T-helper 1 cell (primary cell): ENCODE measurements around the gene ANGPTL7.

Experiments used
- DNase-seq, 5 donors: peaks; one replicate each; pipeline ENCODE4 v3.0.0-alpha.2; 2012 to 2020

The ANGPTL7 gene

GRCh38 chr1:11207898-11208611, 18.9 kb downstream of the ANGPTL7 start:
- DNase-seq = no peak

GRCh38 chr1:11211461-11211860, 22.3 kb downstream of the ANGPTL7 start:
- no peak for DNase-seq

- no peak for DNase-seq
These were observed 22.9 kb downstream of the ANGPTL7 start for GRCh38 chr1:11211925-11212587.

DNA sequence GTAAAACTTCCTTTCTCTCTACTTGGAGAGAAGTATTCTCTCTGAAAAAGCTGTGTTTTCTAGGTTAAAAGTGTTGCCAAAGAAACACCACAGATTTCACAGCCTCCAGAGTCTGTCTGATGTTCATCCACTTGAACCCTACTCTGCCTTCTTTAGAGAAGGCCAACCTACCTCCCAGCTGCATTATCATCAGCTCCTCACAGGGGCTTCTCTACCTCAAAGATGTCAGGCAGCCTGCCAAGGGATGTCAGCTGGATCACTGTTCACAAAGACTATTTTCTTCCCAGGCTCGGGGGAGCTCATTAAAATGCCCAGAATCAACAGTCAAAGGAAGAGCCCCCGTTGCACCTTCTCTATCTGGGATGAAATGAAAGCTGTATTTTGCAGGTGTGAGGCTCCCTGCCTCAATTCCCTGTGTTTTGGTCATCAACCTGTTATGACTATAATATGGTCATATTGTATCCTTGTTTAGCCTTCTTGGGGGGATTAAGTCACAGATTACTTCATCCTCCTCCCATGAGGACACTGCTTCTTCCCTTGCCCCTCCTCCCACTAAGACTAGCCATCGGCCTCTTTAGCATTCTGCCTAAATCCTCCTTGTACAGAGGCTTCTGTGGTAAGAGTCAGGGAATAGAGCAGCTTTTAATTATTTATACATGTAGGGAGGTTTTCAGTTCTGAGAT, 25.7 kb downstream of the ANGPTL7 start:
- DNase-seq = no peak

- DNase-seq = no peak
These were observed 26.3 kb downstream of the ANGPTL7 start for GRCh38 chr1:11215381-11216005.

DNA sequence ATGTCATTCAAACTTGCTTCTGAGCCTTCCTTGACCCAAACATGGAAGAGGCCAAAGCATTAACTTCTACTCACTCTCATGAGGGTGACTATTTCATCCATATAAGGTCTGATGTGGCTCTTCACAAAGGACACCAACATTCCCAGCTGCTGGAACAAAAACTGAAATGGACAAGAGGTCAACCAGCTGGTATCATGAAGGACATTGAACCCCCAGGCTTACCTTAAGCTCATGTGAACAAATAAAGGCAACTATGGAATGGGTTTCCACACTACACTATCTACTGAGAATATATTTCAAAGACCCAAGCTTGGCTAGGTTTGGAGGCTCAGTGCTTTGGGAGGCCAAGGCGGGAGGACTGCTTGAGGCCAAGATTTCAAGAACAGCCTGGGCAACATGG, 26.9 kb downstream of the ANGPTL7 start:
- no peak for DNase-seq

- DNase-seq = no peak
These were observed 38.2 kb downstream of the ANGPTL7 start for GRCh38 chr1:11227106-11228077.

DNA sequence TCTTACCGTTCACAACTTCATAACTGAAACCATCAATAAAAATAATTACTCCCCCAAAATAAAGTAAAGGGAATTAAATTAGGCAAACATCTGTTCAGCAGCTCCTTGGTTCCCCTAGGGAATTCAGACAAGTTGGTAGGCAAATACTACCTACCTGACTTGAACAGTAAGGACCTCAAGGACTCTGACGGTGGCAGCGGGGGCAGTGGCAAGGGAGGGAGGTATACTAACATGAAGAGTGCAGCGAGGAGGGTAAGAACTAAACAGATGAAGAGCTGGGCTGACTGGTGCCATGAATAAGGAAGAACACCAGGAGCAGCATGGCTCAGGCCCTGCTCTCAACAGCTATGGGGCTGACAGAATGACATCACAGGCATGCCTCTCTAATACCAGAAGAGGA, 40.0 kb downstream of the ANGPTL7 start:
- DNase-seq = no peak

- DNase-seq = no peak
These were observed 44.1 kb downstream of the ANGPTL7 start for GRCh38 chr1:11233208-11233607.

- DNase-seq = no peak
These were observed 48.2 kb downstream of the ANGPTL7 start for GRCh38 chr1:11237356-11237755.

DNA sequence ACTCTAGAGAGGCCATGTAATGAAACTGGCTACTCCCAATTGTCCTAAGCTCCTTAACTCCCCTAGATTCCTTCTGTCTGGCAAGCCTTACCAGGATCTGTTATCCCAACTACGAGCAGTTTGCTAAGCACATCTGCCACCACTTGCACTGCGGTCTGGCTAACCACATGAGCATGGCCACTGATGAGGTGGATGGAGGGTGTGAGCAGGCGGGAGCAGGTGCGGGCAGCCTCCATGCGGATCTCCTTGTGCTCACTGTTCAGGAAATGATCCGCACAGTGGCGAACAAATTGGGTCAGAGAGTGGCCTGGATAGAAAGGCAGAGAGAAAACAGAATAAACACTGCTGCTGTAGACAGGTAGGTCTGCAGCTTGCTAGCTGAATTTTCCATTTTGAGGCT, 49.2 kb downstream of the ANGPTL7 start:
- no peak for DNase-seq

- DNase-seq = no peak
These were observed 56.1 kb downstream of the ANGPTL7 start for GRCh38 chr1:11245248-11245647.
